Heart left ventricle (tissue), 16 donors: ENCODE results near the gene ERCC6L2. TPM values are rescaled to one million over a fixed set of nuclear protein-coding genes. Genes with fewer than 3 reads are reported as not detected.

Experiments
- ATAC-seq, 4 donors: fragments of 200-7000 bp; cut with Tn5 transposase; one replicate each; pipeline ENCODE4 v1.9.1; 2020 to 2022; ENCODE audit warnings: moderate library complexity in 4 of 4, mild to moderate bottlenecking in 3 of 4, moderate number of reproducible peaks in 1 of 4
- DNase-seq, 5 donors: peaks; one replicate each; pipeline ENCODE4 v3.0.0-alpha.2; 2020
- H3K27ac ChIP-seq, 12 donors: fragments of 200-600 bp; sonication (generic) in 4 of 12; one replicate each; pipeline versions ENCODE4 v1.5.0 to v1.8.0; 2016 to 2022; ENCODE audit warnings: mild to moderate bottlenecking in 2 of 12
- H3K27me3 ChIP-seq, 9 donors: fragments of 200-600 bp; sonication (generic) in 2 of 9; one replicate each; pipeline versions ENCODE4 v1.5.1 to v1.8.0; 2016 to 2022; ENCODE audit warnings: mild to moderate bottlenecking in 3 of 9
- H3K36me3 ChIP-seq, 9 donors: fragments of 200-600 bp; sonication (generic) in 2 of 9; one replicate each; pipeline versions ENCODE4 v1.5.0 to v1.8.0; 2018 to 2022; ENCODE audit warnings: mild to moderate bottlenecking in 2 of 9
- H3K4me1 ChIP-seq, 12 donors: fragments of 200-600 bp; sonication (generic) in 4 of 12; one replicate each; pipeline versions ENCODE4 v1.5.0 to v1.8.0; 2016 to 2022; ENCODE audit warnings: mild to moderate bottlenecking in 3 of 12
- H3K4me3 ChIP-seq, 12 donors: fragments of 200-600 bp; sonication (generic) in 4 of 12; one replicate each; pipeline versions ENCODE4 v1.5.0 to v1.8.0; 2017 to 2022; ENCODE audit warnings: mild to moderate bottlenecking in 9 of 12, moderate library complexity in 4 of 12
- H3K9me3 ChIP-seq, 12 donors: fragments of 200-600 bp; sonication (generic) in 4 of 12; one replicate each; pipeline versions ENCODE4 v1.5.0 to v1.8.0; 2016 to 2022; ENCODE audit warnings: mild to moderate bottlenecking in 1 of 12
- CTCF ChIP-seq, 12 donors: fragments of 200-600 bp; sonication (generic) in 4 of 12; IDR thresholded peaks; one replicate each; pipeline versions ENCODE4 v1.5.0 to v1.8.0; 2018 to 2022; ENCODE audit warnings: antibody characterized with exemption in 12 of 12, mild to moderate bottlenecking in 5 of 12
- POLR2A ChIP-seq, 2 donors: fragments of 450-650 bp; IDR thresholded peaks; one replicate each; pipeline ENCODE4 v1.6.1; 2017; ENCODE audit warnings: antibody characterized with exemption in 2 of 2, mild to moderate bottlenecking in 2 of 2, moderate library complexity in 2 of 2
- WGBS, 4 donors: extraction: QIAGEN DNeasy Blood & Tissue Kit in 2 of 4; methylation state at CpG; one replicate each; pipeline versions ENCODE4 v1.1.5 to v1.1.7; 2013 to 2018; 5-methylcytosine and 5-hydroxymethylcytosine counted together
- intact Hi-C, 10 donors: fragments of 100-400 bp; cut with DNase I; formaldehyde crosslinking; loops; one replicate each; pipeline versions ENCODE4 v1.11.1 to v1.14.2; 2022
- polyA plus RNA-seq, 2 donors: library from polyadenylated mRNA; stranded (reverse); fragments of 200-250 nt; gene quantifications; one replicate each; pipeline ENCODE4 v1.2.3, GENCODE V29; 2013
- total RNA-seq, 9 donors: library from RNA; depleted of rRNA in 2 of 9; stranded (reverse); fragments of >200 nt in 2 of 9; fragmentation: NEBNext Ultra II Directional in 3 of 9; extraction: Animal tissue kit (Norgen Biotek cat#: 25700) in 3 of 9; gene quantifications; one replicate each; pipeline versions ENCODE4 v1.1.0 to v1.2.4, GENCODE V29; 2016 to 2023
- donor health status: ischemic (EF 13 %, LVEDD 7.1; RV severe dilation, severe dysfunction).
- donor health status: healthy with polysubstance abuse.
- donor health status: DM: no; HTN: yes; CAD: no.
- donor health status: DM: no; HTN: no; CAD: no.
- donor health status: ischemic (EF 25% LVEDD 6.9; RV normal size, moderate dysfunction).
- donor health status: ischemic (EF 25% LVEDD 5.7; RV mildly dilated, moderate dysfunction).
- donor health status: healthy.
- donor health status: DM: yes; HTN: yes; CAD: no.
- donor health status: ischemic (EF 35%, LVEDD 5.7; RV mildly dilated, moderate dysfunction).
- donor health status: nonischemic (EF 11% LVEDD 7.7; RV severe dilation, severe dysfunction).
- donor health status: DM: yes; HTN: yes; CAD: no.
- donor health status: PGD.
- donor health status: ischemic (EF 29% LVEDD 5.4; RV normal size, mild dysfunction).
- donor health status: nonischemic (EF 23%, LVEDD 6.1; RV moderate dilation, normal function).

The ERCC6L2 gene
- total and polyA plus RNA-seq, 11 donors = 4.0 to 46.8 (median 27.4) TPM

- WGBS, 4 donors = 96 to 98% (median 97%) methylated on average over 3 of the region's 3 CpGs
- no peak overlapping the region for H3K27ac ChIP-seq
- TF ChIP-seq POLR2A (IDR thresholded peaks at IDR 0.05) (no peak), CTCF (IDR thresholded peaks at IDR 0.05) (no peak)
- H3K9me3 ChIP-seq = no peaks in the 10 kb centered on the region
- H3K4me1 ChIP-seq = no peaks in the 10 kb centered on the region
- peaks cover 0 to 17% (median 5%) of the 10 kb centered on the region in 9 donors for H3K36me3 ChIP-seq
- DNase-seq (no peak), ATAC-seq (no peak)
- no peaks in the 10 kb centered on the region for H3K27me3 ChIP-seq
- H3K4me3 ChIP-seq = no peak overlapping the region
- intact Hi-C loops = no loop called here
Observed at GRCh38 chr9:95993337-95993736, 117.8 kb downstream of the ERCC6L2 start.

DNA sequence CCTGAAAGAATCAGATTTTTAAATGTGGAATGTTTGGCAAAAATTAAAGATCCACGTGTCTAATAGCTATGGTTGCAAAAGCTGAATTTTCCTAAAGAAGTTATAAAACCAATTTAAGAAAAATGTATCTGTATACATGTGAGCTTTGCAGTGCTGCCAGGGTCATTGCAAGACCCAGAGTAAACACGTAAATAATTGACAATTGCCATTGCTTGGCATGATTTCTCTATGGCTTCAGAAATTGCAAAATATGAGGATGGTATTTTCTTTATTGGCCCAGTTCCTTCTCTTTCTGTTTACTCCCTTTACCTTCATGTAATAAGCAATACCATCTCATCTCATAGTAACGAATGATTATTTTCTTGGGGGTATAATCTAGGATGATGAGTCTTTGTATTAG is 123.9 kb downstream of the ERCC6L2 start:
- no peak for TF ChIP-seq CTCF (IDR thresholded peaks at IDR 0.05)
- no peak for TF ChIP-seq POLR2A (IDR thresholded peaks at IDR 0.05)
- Histone ChIP-seq H3K9me3 (peaks cover 0 to 12% (median 0%) of the 10 kb centered on the region in 12 donors), H3K4me1 (no peaks in the 10 kb centered on the region), H3K36me3 (peaks cover 0 to 25% (median 9%) of the 10 kb centered on the region in 9 donors), H3K4me3 (no peak overlapping the region), H3K27ac (no peak overlapping the region), H3K27me3 (no peaks in the 10 kb centered on the region)
- ATAC-seq (no peak), DNase-seq (no peak)
- intact Hi-C loops = no loop called here
- 95 to 98% (median 97%) methylated on average over 3 of the region's 3 CpGs for WGBS, 4 donors

DNA sequence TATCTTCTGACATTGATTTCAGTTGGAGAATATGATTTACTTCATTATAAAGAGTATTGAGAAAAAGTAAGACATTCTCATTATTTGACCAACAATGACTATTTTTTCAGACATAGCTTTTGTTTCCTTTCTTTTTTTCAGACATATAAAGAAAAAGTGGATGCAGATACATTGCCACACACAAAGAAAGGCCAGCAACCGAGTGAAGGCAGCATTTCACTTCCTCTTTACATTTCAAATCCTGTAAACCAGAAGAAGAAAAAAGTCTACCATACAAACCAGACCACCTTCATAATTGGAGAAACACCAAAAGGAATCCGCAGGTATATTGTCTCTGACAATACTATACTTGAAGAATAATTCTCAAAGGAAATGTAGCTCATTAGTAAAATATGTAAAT is 128.9 kb downstream of the ERCC6L2 start:
- ATAC-seq (no peak), DNase-seq (no peak)
- intact Hi-C loops = no loop called here
- H3K27ac ChIP-seq = no peak overlapping the region
- H3K9me3 ChIP-seq = peaks cover 0 to 12% (median 0%) of the 10 kb centered on the region in 12 donors
- H3K4me3 ChIP-seq = no peak overlapping the region
- TF ChIP-seq POLR2A (IDR thresholded peaks at IDR 0.05) (no peak), CTCF (IDR thresholded peaks at IDR 0.05) (no peak)
- no peaks in the 10 kb centered on the region for H3K27me3 ChIP-seq
- WGBS, 4 donors = 49 to 89% (median 84%) methylated on average over 2 of the region's 2 CpGs
- peaks cover 0 to 9% (median 0%) of the 10 kb centered on the region in 12 donors for H3K4me1 ChIP-seq
- peaks cover 0 to 50% (median 31%) of the 10 kb centered on the region in 9 donors for H3K36me3 ChIP-seq

DNA sequence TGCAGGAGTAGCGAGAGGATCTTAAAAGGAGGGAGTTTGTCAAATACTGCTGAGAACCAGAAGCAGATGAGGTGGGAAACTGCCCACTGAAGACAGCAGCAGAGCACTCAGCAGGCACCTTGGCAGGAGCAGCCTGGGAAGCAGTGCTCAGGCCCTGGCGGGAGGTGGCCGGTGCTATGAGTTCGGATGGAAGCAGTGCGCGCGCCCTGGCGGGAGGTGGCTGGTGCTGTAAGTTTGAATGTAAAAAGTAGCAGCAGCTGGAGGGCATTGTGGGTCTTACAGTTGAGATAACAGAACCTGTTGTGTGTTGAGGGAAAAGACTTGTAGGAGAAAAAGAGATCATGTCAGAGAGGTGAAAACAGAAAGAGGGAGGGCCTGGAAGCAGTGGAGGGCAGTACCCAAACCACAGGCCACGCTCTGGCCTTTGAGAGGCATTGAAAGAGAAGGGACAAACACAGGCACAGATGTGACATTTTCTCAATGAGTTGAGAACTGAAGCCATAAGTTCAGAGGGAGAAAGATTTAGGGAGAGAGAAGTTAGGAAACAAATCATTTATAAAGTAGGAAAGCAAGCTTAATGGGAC is 130.9 kb downstream of the ERCC6L2 start:
- ATAC-seq (no peak), DNase-seq (no peak)
- no peak overlapping the region for H3K27ac ChIP-seq
- H3K36me3 ChIP-seq = peaks cover 3 to 63% (median 37%) of the 10 kb centered on the region in 9 donors
- H3K4me3 ChIP-seq = no peak overlapping the region
- intact Hi-C loops = no loop called here
- peaks cover 0 to 12% (median 0%) of the 10 kb centered on the region in 12 donors for H3K9me3 ChIP-seq
- H3K27me3 ChIP-seq = no peaks in the 10 kb centered on the region
- no peak for TF ChIP-seq POLR2A (IDR thresholded peaks at IDR 0.05)
- TF ChIP-seq CTCF (IDR thresholded peaks at IDR 0.05) = no peak
- peaks cover 0 to 19% (median 0%) of the 10 kb centered on the region in 12 donors for H3K4me1 ChIP-seq
- 96 to 98% (median 98%) methylated on average over 9 of the region's 9 CpGs for WGBS, 4 donors
